ENCODE results near the gene FBRSL1.
"Not testable (repeated sequence)": the region's sequence is repeated elsewhere in the genome, so short reads cannot be mapped to it uniquely, and the experiment has no call there.

FBRSL1 gene

GRCh38 chr12:132489602-132490266 lies at the start of gene FBRSL1:
Gene FBRSL1 (plus strand): TSS chr12:132490151.
- peak; percentile 42 for DNase-seq

GRCh38 chr12:132440420-132440819 lies 49.5 kb upstream of the FBRSL1 start:
- not testable (repeated sequence) for DNase-seq

- DNase-seq: no peak
These were observed 47.8 kb upstream of the FBRSL1 start for GRCh38 chr12:132441871-132442863.

- no peak for DNase-seq
These were observed 46.9 kb upstream of the FBRSL1 start for GRCh38 chr12:132443091-132443490.

- DNase-seq: no peak
These were observed 45.7 kb upstream of the FBRSL1 start for GRCh38 chr12:132444283-132444682.

- no peak for DNase-seq
These were observed 44.7 kb upstream of the FBRSL1 start for GRCh38 chr12:132444957-132445883.

GRCh38 chr12:132445884-132446632 lies 43.9 kb upstream of the FBRSL1 start:
- DNase-seq: peak; percentile 81

GRCh38 chr12:132446633-132447326 lies 43.2 kb upstream of the FBRSL1 start:
- no peak for DNase-seq

- no peak for DNase-seq
These were observed 42.6 kb upstream of the FBRSL1 start for GRCh38 chr12:132447327-132447720.

- no peak for DNase-seq
These were observed 42.1 kb upstream of the FBRSL1 start for GRCh38 chr12:132447731-132448462.

- DNase-seq: no peak
These were observed 41.5 kb upstream of the FBRSL1 start for GRCh38 chr12:132448463-132448820.

- no peak for DNase-seq
These were observed 40.2 kb upstream of the FBRSL1 start for GRCh38 chr12:132449565-132450417.

- DNase-seq: no peak
These were observed 39.4 kb upstream of the FBRSL1 start for GRCh38 chr12:132450418-132451171.

GRCh38 chr12:132451172-132451835 lies 38.6 kb upstream of the FBRSL1 start:
- DNase-seq: no peak

- DNase-seq: no peak
These were observed 38.1 kb upstream of the FBRSL1 start for GRCh38 chr12:132451836-132452195.

GRCh38 chr12:132452596-132453350 lies 37.2 kb upstream of the FBRSL1 start:
- no peak for DNase-seq

- no peak for DNase-seq
These were observed 36.4 kb upstream of the FBRSL1 start for GRCh38 chr12:132453361-132454192.

Data from NCI-H2029 treated with DMSO at 0.1 percent for 48 hours (cell line).